D721Med (cell line): Measurements from ENCODE around the gene ROCK2.

Experiments used
- DNase-seq: peaks from one replicate; pipeline ENCODE4 v3.0.0; 2011; ENCODE audit warnings: low spot score; ENCODE audit not compliant: insufficient read length
- FAIRE-seq: peaks from 2 replicates; lab custom pipeline; 2011; peaks lifted over from hg19 to GRCh38; lab: Jason Lieb, UNC
- CTCF ChIP-seq: IDR thresholded peaks from 2 replicates; pipeline ENCODE4 v1.5.1; 2012; ENCODE audit warnings: mild to moderate bottlenecking, control low read depth; ENCODE audit not compliant: insufficient read depth; ENCODE audit errors: missing control alignments

Gene ROCK2

GRCh38 chr2:11244091-11244826 lies 100.2 kb downstream of the ROCK2 start:
- DNase-seq (no peak), FAIRE-seq (no peak)
- TF ChIP-seq CTCF, result no peak

GRCh38 chr2:11243512-11243911 lies 100.9 kb downstream of the ROCK2 start:
- no peak for TF ChIP-seq CTCF
- FAIRE-seq (no peak), DNase-seq (no peak)

GRCh38 chr2:11242542-11243174 lies 101.8 kb downstream of the ROCK2 start:
- FAIRE-seq, result no peak
- no peak for TF ChIP-seq CTCF

GRCh38 chr2:11241412-11242203 lies 102.8 kb downstream of the ROCK2 start:
- FAIRE-seq (peak; percentile 68), DNase-seq (no peak)
- TF ChIP-seq CTCF, result no peak

More at GRCh38 chr2:11242542-11243174, 101.8 kb downstream of the ROCK2 start:
- no peak for DNase-seq

- no peak for DNase-seq
- FAIRE-seq, result peak; percentile 51
Measured at GRCh38 chr2:11239666-11240462, 104.6 kb downstream of the ROCK2 start.

More at GRCh38 chr2:11239666-11240462, 104.6 kb downstream of the ROCK2 start:
- no peak for TF ChIP-seq CTCF
